Mucosa of descending colon (tissue), 3 donors: ENCODE results near the gene CHMP6. TPM values are rescaled to one million over a fixed set of nuclear protein-coding genes. Genes with fewer than 3 reads are reported as not detected.

Source experiments
- ATAC-seq: fragments of 200-7000 bp; cut with Tn5 transposase; one replicate; pipeline ENCODE4 v1.9.1; 2020; ENCODE audit warnings: mild to moderate bottlenecking, moderate library complexity
- DNase-seq, 3 donors: peaks; one replicate each; pipeline ENCODE4 v3.0.0-alpha.2; 2020
- H3K36me3 ChIP-seq: fragments of 200-600 bp; one replicate; pipeline ENCODE4 v1.8.0; 2021; ENCODE audit warnings: low read depth, mild to moderate bottlenecking
- H3K4me1 ChIP-seq: fragments of 200-600 bp; one replicate; pipeline ENCODE4 v1.8.0; 2021; ENCODE audit warnings: low read depth, mild to moderate bottlenecking
- H3K4me3 ChIP-seq: fragments of 200-600 bp; one replicate; pipeline ENCODE4 v1.8.0; 2021; ENCODE audit warnings: mild to moderate bottlenecking
- H3K9me3 ChIP-seq: fragments of 200-600 bp; one replicate; pipeline ENCODE4 v1.8.0; 2021; ENCODE audit warnings: mild to moderate bottlenecking
- intact Hi-C, 2 donors: fragments of 100-400 bp; cut with DNase I in 1 of 2; cut with micrococcal nuclease in 1 of 2; formaldehyde crosslinking; loops; one replicate each; pipeline versions ENCODE4 v1.11.0 to v1.11.1; 2022; cut with DNase I, micrococcal nuclease
- total RNA-seq, 3 donors: library from RNA; stranded (reverse); fragmentation: NEBNext Ultra II Directional in 2 of 3; extraction: Animal tissue kit (Norgen Biotek cat#: 25700) in 2 of 3; gene quantifications; one replicate each; pipeline versions ENCODE4 v1.2.1 to v1.2.4, GENCODE V29; 2021 to 2023
- TF ChIP-seq, protein P1 (sequence below): fragments of 200-600 bp; IDR thresholded peaks from one replicate; pipeline ENCODE4 v1.8.0; 2022; ENCODE audit warnings: antibody characterized with exemption, mild to moderate bottlenecking
- donor health status: DM: no; HTN: no; CAD: no; lungs with moderate emphysema.
- donor health status: DM: no; HTN: no; CAD: no.
- donor health status: DM: no; HTN: yes; CAD: no.

CHMP6 gene
- total RNA-seq, 3 donors from 2014 or later: 35.1 to 43.9 (median 35.4) TPM

- no peaks in the 10 kb centered on the region for H3K36me3 ChIP-seq
- intact Hi-C loops: loop anchor here (5.0 to 10.0 kb wide), 3 partner anchors 115 to 555 kb away; no protein-coding TSS in a partner anchor
- no peaks in the 10 kb centered on the region for H3K9me3 ChIP-seq
- H3K4me1 ChIP-seq: peaks cover 8% of the 10 kb centered on the region
- DNase-seq (peak in 1 of 3 donors; percentile 18), ATAC-seq (no peak)
- TF ChIP-seq, protein P1, sequence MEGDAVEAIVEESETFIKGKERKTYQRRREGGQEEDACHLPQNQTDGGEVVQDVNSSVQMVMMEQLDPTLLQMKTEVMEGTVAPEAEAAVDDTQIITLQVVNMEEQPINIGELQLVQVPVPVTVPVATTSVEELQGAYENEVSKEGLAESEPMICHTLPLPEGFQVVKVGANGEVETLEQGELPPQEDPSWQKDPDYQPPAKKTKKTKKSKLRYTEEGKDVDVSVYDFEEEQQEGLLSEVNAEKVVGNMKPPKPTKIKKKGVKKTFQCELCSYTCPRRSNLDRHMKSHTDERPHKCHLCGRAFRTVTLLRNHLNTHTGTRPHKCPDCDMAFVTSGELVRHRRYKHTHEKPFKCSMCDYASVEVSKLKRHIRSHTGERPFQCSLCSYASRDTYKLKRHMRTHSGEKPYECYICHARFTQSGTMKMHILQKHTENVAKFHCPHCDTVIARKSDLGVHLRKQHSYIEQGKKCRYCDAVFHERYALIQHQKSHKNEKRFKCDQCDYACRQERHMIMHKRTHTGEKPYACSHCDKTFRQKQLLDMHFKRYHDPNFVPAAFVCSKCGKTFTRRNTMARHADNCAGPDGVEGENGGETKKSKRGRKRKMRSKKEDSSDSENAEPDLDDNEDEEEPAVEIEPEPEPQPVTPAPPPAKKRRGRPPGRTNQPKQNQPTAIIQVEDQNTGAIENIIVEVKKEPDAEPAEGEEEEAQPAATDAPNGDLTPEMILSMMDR: no peak
- H3K4me3 ChIP-seq: no peak overlapping the region
These were observed 11.9 kb upstream of the CHMP6 start for GRCh38 chr17:80979547-80980378.

GRCh38 chr17:80980397-80981061, 11.1 kb upstream of the CHMP6 start:
- DNase-seq (no peak), ATAC-seq (no peak)
- no peak overlapping the region for H3K4me3 ChIP-seq
- H3K9me3 ChIP-seq: no peaks in the 10 kb centered on the region
- no peaks in the 10 kb centered on the region for H3K36me3 ChIP-seq
- TF ChIP-seq, protein P1: no peak
- H3K4me1 ChIP-seq: peaks cover 8% of the 10 kb centered on the region
- intact Hi-C loops: loop anchor here (5.0 to 10.0 kb wide), 3 partner anchors 116 to 556 kb away; no protein-coding TSS in a partner anchor

- DNase-seq (peak in 2 of 3 donors; percentile 42 to 45), ATAC-seq (peak; percentile 56)
- Histone ChIP-seq H3K4me3 (no peak overlapping the region), H3K36me3 (no peaks in the 10 kb centered on the region), H3K9me3 (no peaks in the 10 kb centered on the region), H3K4me1 (peaks cover 8% of the 10 kb centered on the region)
- intact Hi-C loops: loop anchor here (5.0 to 10.0 kb wide), 3 partner anchors 116 to 556 kb away; no protein-coding TSS in a partner anchor
- TF ChIP-seq, protein P1: peak; percentile 81
These were observed 10.4 kb upstream of the CHMP6 start for GRCh38 chr17:80981062-80981902.

DNA sequence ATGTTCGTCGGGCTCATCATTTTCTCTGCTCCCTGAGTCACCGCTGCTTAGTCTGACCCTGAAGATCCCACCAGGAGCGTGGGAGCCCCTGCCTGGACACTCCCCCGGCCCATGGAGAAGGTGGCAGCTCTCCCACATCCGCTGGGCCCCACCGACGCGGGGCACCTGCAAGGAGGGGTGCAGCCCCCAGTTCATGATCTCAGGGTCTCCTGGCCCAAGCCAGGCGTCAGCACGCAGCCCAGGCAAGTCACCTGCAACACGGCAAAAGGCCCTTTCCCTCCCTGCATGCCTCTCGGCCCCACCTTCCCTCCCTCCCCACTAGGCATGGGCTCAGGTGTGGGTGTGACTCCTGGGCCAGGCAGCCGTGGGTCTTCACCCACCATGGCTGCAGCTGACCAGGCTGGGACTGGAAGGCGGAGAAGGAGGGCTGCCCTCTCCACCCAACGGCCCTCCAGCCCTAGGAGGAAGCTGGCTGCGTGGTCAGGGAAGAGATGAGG, 9.7 kb upstream of the CHMP6 start:
- TF ChIP-seq, protein P1: no peak
- Histone ChIP-seq H3K9me3 (no peaks in the 10 kb centered on the region), H3K4me1 (peaks cover 8% of the 10 kb centered on the region), H3K4me3 (no peak overlapping the region), H3K36me3 (no peaks in the 10 kb centered on the region)
- intact Hi-C loops: loop anchor here (5.0 to 10.0 kb wide), 3 partner anchors 117 to 557 kb away; no protein-coding TSS in a partner anchor
- DNase-seq: peak in 2 of 3 donors; percentile 22 to 40
- no peak for ATAC-seq
